ENCODE data around the gene HES3. TPM values are rescaled to one million over a fixed set of nuclear protein-coding genes. Genes with fewer than 3 reads are reported as not detected.
A peak's percentile ranks its signal among the peaks of the same experiment; 100 is the strongest.

The HES3 gene
- total RNA-seq, 1 donor from 2014 or later = not detected

DNA sequence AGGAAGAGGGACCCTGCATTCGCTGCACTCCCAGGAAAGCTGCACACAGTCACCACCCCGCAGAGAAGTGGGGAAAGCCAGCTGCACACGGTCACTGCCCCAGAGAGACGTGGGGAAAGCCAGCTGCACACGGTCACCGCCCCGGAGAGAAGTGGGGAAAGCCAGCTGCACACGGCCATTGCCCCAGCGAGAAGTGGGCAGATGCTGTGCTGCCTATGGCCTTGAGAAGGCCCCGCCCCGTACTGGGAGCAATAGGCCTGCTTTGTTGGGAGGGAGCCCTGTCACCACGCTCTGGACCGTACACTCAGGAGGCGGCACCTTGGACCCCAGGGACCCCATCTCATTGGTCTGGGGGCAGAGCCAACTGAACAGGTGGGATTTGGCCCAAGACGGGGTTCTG lies 21.2 kb downstream of the HES3 start:
- TF ChIP-seq, protein P1, sequence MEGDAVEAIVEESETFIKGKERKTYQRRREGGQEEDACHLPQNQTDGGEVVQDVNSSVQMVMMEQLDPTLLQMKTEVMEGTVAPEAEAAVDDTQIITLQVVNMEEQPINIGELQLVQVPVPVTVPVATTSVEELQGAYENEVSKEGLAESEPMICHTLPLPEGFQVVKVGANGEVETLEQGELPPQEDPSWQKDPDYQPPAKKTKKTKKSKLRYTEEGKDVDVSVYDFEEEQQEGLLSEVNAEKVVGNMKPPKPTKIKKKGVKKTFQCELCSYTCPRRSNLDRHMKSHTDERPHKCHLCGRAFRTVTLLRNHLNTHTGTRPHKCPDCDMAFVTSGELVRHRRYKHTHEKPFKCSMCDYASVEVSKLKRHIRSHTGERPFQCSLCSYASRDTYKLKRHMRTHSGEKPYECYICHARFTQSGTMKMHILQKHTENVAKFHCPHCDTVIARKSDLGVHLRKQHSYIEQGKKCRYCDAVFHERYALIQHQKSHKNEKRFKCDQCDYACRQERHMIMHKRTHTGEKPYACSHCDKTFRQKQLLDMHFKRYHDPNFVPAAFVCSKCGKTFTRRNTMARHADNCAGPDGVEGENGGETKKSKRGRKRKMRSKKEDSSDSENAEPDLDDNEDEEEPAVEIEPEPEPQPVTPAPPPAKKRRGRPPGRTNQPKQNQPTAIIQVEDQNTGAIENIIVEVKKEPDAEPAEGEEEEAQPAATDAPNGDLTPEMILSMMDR (IDR thresholded peaks at IDR 0.05; ENCODE audit: unreplicated experiment) = no peak
- Mint-ChIP-seq H3K36me3 (no peaks in the 10 kb centered on the region), H3K4me3 (no peak overlapping the region), H3K27ac (no peak overlapping the region), H3K27me3 (ENCODE audit: low read depth) (peaks cover 7% of the 10 kb centered on the region), H3K4me1 (peaks cover 40% of the 10 kb centered on the region), H3K9me3 (no peaks in the 10 kb centered on the region)
- DNase-seq (ENCODE audit: low spot score in 2 of 2, unreplicated experiment in 2 of 2) = no peak

DNA sequence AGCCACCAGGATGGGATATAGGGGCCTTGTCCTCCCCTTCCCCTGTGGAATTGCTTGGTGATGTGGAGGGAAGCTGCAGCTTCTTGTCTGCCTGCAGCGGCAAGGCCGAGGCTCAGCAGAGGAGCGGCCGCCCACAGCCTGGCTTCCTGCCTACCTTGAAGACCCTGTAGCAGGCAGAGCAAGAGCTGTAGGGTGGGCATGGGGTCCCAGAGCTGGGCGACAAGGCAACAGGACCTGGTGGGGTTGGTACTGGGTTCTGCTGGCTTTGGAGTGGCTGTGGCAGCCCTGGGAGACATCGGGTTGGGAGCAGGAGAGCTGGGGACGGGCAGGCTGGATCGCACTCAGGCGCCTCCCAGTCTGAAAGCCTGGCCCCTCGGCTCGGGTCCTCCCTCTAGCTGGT lies 22.7 kb downstream of the HES3 start:
- TF ChIP-seq, protein P1 (IDR thresholded peaks at IDR 0.05; ENCODE audit: unreplicated experiment) = no peak
- Mint-ChIP-seq H3K4me1 (peaks cover 54% of the 10 kb centered on the region), H3K4me3 (no peak overlapping the region), H3K9me3 (no peaks in the 10 kb centered on the region), H3K27ac (no peak overlapping the region), H3K36me3 (no peaks in the 10 kb centered on the region), H3K27me3 (ENCODE audit: low read depth) (peaks cover 4% of the 10 kb centered on the region)
- no peak for DNase-seq (ENCODE audit: low spot score in 2 of 2, unreplicated experiment in 2 of 2)

DNA sequence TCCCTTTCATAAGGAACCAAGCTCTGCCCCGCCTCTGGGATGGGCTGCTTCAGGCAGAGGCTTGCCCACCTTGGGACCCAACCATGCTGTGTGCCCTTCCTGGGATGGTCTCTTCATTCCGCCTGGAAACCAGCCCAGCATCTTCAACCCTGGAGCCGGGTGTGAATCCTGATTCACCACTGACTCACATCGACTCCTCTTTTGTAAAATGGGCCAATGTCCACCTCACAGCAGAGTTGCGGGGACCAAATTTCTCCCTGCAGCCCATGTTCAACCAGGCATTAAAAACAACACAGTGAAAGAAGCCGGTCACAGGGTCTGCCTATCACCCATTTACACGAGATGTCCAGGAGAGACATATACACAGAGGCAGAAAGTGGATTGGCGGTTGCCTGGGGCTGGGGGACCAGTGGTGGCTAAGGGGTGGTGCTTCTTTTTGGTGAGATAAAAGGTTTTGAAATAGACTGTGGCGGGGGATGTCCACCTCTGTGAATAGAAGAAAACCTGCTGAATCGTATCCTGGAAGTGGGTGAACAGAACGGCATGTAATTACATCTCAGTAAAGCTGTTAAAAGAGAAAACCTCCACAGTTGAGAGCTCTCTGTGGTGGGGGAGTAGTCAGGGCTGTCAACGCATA lies 23.8 kb downstream of the HES3 start:
- no peaks in the 10 kb centered on the region for H3K36me3 Mint-ChIP-seq
- H3K9me3 Mint-ChIP-seq = no peaks in the 10 kb centered on the region
- no peak for DNase-seq (ENCODE audit: low spot score in 2 of 2, unreplicated experiment in 2 of 2)
- TF ChIP-seq, protein P1 (IDR thresholded peaks at IDR 0.05; ENCODE audit: unreplicated experiment) = no peak
- H3K4me1 Mint-ChIP-seq = peaks cover 61% of the 10 kb centered on the region
- no peaks in the 10 kb centered on the region for H3K27me3 Mint-ChIP-seq (ENCODE audit: low read depth)
- no peak overlapping the region for H3K4me3 Mint-ChIP-seq
- H3K27ac Mint-ChIP-seq = no peak overlapping the region

DNA sequence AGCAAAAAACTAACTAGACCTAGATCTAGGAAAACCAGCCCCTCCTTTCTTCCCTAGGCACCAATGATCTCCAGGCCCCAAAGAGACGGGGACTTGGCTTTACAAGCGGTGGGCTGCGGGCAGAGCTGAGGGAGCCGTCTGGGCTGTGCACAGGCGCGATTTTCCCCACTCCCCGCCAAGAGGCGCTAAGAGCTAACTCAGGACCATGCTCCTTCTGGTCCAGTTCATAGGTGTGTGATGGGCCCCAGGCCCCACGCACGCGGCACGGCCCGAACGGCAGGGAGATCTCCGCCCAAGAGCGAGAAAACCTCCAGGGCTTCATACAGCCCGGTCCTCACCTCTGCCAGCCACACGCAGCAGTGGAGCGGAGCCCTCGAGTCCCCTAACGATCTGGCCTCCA lies 24.4 kb downstream of the HES3 start:
- TF ChIP-seq, protein P1 (IDR thresholded peaks at IDR 0.05; ENCODE audit: unreplicated experiment) = no peak
- Mint-ChIP-seq H3K36me3 (no peaks in the 10 kb centered on the region), H3K4me1 (peaks cover 68% of the 10 kb centered on the region), H3K9me3 (no peaks in the 10 kb centered on the region), H3K27ac (no peak overlapping the region), H3K27me3 (ENCODE audit: low read depth) (no peaks in the 10 kb centered on the region), H3K4me3 (no peak overlapping the region)
- DNase-seq (ENCODE audit: low spot score in 2 of 2, unreplicated experiment in 2 of 2) = no peak

DNA sequence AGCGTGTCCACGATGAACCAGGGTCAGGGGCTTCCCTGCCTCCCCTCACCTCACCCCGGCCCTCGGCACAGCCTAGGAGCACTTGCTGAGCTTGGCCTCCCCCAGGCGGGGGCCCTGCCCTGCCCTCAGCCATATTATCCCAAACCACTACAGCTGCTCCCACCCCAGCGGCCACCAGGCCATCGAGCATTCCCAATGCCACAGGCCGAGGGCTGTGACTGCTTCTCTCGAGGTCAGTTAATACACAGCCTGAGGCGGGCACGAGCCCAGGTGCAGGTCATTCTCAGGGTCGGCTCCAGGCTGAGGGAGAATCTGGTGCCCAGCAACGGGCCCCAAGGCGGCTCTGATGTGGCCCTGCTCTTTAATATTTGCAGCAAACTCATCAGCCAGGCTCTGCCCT lies 25.3 kb downstream of the HES3 start:
- DNase-seq (ENCODE audit: low spot score in 2 of 2, unreplicated experiment in 2 of 2) = no peak
- Mint-ChIP-seq H3K27ac (peak overlapping the region; percentile 86), H3K9me3 (no peaks in the 10 kb centered on the region), H3K4me3 (peak overlapping the region; percentile 13), H3K27me3 (ENCODE audit: low read depth) (no peaks in the 10 kb centered on the region), H3K4me1 (peaks cover 71% of the 10 kb centered on the region), H3K36me3 (no peaks in the 10 kb centered on the region)
- TF ChIP-seq, protein P1 (IDR thresholded peaks at IDR 0.05; ENCODE audit: unreplicated experiment) = no peak

All from mesothelial cell of epicardium (in vitro differentiated cells).